A549 (cell line): ENCODE results near the gene SMIM21.

Experiments used
- CHD2 ChIP-seq: fragments of 150-350 bp; IDR thresholded peaks from 2 replicates; pipeline ENCODE4 v1.6.1; 2014; ENCODE audit warnings: low read length; ENCODE audit not compliant: partially characterized antibody
- JUN ChIP-seq, 2 experiments: fragments of >200 bp; sonication (Bioruptor Twin); formaldehyde crosslinking; IDR thresholded peaks; 2 replicates in 1 of 2; 3 replicates in 1 of 2; pipeline ENCODE4 v1.6.1; 2016 to 2017
- KDM1A ChIP-seq: fragments of 200-600 bp; sonication (generic); IDR thresholded peaks from 2 replicates; pipeline ENCODE4 v1.6.1; 2016; ENCODE audit warnings: low read depth, mild to moderate bottlenecking
- POLR2A ChIP-seq: IDR thresholded peaks from 2 replicates; pipeline ENCODE4 v1.6.1; 2012; ENCODE audit warnings: mild to moderate bottlenecking, low read length
- SREBF2 ChIP-seq: fragments of 450-650 bp; IDR thresholded peaks from 2 replicates; pipeline ENCODE4 v1.6.1; 2014; ENCODE audit warnings: mild to moderate bottlenecking, moderate library complexity
- TF ChIP-seq, protein P1 (sequence below): fragments of >200 bp; sonication (Bioruptor Twin); formaldehyde crosslinking; IDR thresholded peaks from 3 replicates; pipeline ENCODE4 v1.5.1; 2016
- TF ChIP-seq, protein P2 (sequence below): fragments of 450-650 bp; IDR thresholded peaks from 2 replicates; pipeline ENCODE4 v1.6.1; 2014; ENCODE audit warnings: antibody characterized with exemption
- TF ChIP-seq, protein P3 (sequence below): IDR thresholded peaks from 2 replicates; pipeline ENCODE4 v1.6.1; 2012

- TF ChIP-seq SREBF2: no peak
- TF ChIP-seq, protein P1, sequence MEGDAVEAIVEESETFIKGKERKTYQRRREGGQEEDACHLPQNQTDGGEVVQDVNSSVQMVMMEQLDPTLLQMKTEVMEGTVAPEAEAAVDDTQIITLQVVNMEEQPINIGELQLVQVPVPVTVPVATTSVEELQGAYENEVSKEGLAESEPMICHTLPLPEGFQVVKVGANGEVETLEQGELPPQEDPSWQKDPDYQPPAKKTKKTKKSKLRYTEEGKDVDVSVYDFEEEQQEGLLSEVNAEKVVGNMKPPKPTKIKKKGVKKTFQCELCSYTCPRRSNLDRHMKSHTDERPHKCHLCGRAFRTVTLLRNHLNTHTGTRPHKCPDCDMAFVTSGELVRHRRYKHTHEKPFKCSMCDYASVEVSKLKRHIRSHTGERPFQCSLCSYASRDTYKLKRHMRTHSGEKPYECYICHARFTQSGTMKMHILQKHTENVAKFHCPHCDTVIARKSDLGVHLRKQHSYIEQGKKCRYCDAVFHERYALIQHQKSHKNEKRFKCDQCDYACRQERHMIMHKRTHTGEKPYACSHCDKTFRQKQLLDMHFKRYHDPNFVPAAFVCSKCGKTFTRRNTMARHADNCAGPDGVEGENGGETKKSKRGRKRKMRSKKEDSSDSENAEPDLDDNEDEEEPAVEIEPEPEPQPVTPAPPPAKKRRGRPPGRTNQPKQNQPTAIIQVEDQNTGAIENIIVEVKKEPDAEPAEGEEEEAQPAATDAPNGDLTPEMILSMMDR: no peak
- no peak for TF ChIP-seq POLR2A
- TF ChIP-seq, protein P2, sequence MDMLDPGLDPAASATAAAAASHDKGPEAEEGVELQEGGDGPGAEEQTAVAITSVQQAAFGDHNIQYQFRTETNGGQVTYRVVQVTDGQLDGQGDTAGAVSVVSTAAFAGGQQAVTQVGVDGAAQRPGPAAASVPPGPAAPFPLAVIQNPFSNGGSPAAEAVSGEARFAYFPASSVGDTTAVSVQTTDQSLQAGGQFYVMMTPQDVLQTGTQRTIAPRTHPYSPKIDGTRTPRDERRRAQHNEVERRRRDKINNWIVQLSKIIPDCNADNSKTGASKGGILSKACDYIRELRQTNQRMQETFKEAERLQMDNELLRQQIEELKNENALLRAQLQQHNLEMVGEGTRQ: no peak
- no peak for TF ChIP-seq CHD2
- TF ChIP-seq, protein P3, sequence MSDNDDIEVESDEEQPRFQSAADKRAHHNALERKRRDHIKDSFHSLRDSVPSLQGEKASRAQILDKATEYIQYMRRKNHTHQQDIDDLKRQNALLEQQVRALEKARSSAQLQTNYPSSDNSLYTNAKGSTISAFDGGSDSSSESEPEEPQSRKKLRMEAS: no peak
- TF ChIP-seq KDM1A: no peak
- no peak for TF ChIP-seq JUN (IDR thresholded peaks at IDR 0.05)
Observed at GRCh38 chr18:75362435-75362834, 65.1 kb downstream of the SMIM21 start.
